CD14-positive monocyte (primary cell): ENCODE measurements around the gene SLC26A9. TPM values are rescaled to one million over a fixed set of nuclear protein-coding genes. Genes with fewer than 3 reads are reported as not detected.

Experiments used
- DNase-seq, 3 donors: peaks; one replicate each; pipeline ENCODE4 v3.0.0-alpha.2; 2011 to 2022
- H2AFZ ChIP-seq: 2 replicates; pipeline ENCODE4 v1.6.0; 2012; ENCODE audit warnings: mild to moderate bottlenecking, low read depth, low read length, inconsistent platforms; ENCODE audit not compliant: insufficient read depth, poor library complexity, severe bottlenecking
- H3K27ac ChIP-seq, 2 donors: 1 replicate in 1 of 2; 2 replicates in 1 of 2; pipeline ENCODE4 v1.5.1; 2012 to 2013; ENCODE audit warnings: low read length in 2 of 2, control low read depth in 1 of 2, inconsistent platforms in 1 of 2, low read depth in 1 of 2, mild to moderate bottlenecking in 1 of 2
- H3K27me3 ChIP-seq, 2 donors: one replicate each; pipeline versions ENCODE4 v1.6.0 to v1.6.1; 2011 to 2013; ENCODE audit warnings: low read length in 2 of 2; ENCODE audit not compliant: control insufficient read depth in 2 of 2, insufficient read depth in 2 of 2
- H3K36me3 ChIP-seq, 2 donors: replicated peaks in 1 of 2; 1 replicate in 1 of 2; 2 replicates in 1 of 2; pipeline versions ENCODE4 v1.5.1 to v1.6.1; 2012 to 2013; ENCODE audit warnings: low read length in 2 of 2, control low read depth in 1 of 2, inconsistent platforms in 1 of 2, mild to moderate bottlenecking in 1 of 2; ENCODE audit not compliant: insufficient read depth in 2 of 2, control insufficient read depth in 1 of 2
- H3K4me1 ChIP-seq, 2 donors: 1 replicate in 1 of 2; 2 replicates in 1 of 2; pipeline versions ENCODE4 v1.5.1 to v1.6.1; 2012 to 2013; ENCODE audit warnings: low read length in 2 of 2, control low read depth in 1 of 2, inconsistent platforms in 1 of 2, mild to moderate bottlenecking in 1 of 2, moderate library complexity in 1 of 2; ENCODE audit not compliant: insufficient read depth in 2 of 2, control insufficient read depth in 1 of 2
- H3K4me2 ChIP-seq: replicated peaks from 2 replicates; pipeline ENCODE3; 2012; ENCODE audit warnings: low read length, moderate library complexity, mild to moderate bottlenecking; ENCODE audit not compliant: poor library complexity, severe bottlenecking; ENCODE audit errors: extremely low read depth
- H3K4me3 ChIP-seq, 3 experiments: fragments of 200-600 bp in 1 of 3; sonication (generic) in 1 of 3; replicated peaks in 1 of 3; 1 replicate in 2 of 3; 2 replicates in 1 of 3; pipeline ENCODE4 v1.5.1; 2011 to 2013; ENCODE audit warnings: low read length in 3 of 3, mild to moderate bottlenecking in 3 of 3, control low read depth in 2 of 3, low read depth in 2 of 3, inconsistent platforms in 1 of 3, moderate library complexity in 1 of 3
- H3K79me2 ChIP-seq: 2 replicates; pipeline ENCODE4 v1.6.0; 2012; ENCODE audit warnings: mild to moderate bottlenecking, control low read depth, inconsistent platforms, low read length, moderate library complexity; ENCODE audit not compliant: insufficient read depth
- H3K9ac ChIP-seq: 2 replicates; pipeline ENCODE4 v1.6.0; 2017; ENCODE audit warnings: low read length, mild to moderate bottlenecking; ENCODE audit not compliant: insufficient read depth, poor library complexity, severe bottlenecking
- H3K9me3 ChIP-seq, 2 donors: replicated peaks in 1 of 2; 1 replicate in 1 of 2; 2 replicates in 1 of 2; pipeline versions ENCODE4 v1.5.1 to v1.6.1; 2012 to 2013; ENCODE audit warnings: low read length in 2 of 2, control low read depth in 1 of 2; ENCODE audit not compliant: control insufficient read depth in 1 of 2, insufficient read depth in 1 of 2
- H4K20me1 ChIP-seq: 2 replicates; pipeline ENCODE4 v1.6.0; 2012; ENCODE audit warnings: mild to moderate bottlenecking, low read length, control low read depth, moderate library complexity; ENCODE audit not compliant: insufficient read depth
- H3K27ac Mint-ChIP-seq, 7 donors: one replicate each; pipeline ENCODE4 v1.8.0; 2020; ENCODE audit warnings: mild to moderate bottlenecking in 7 of 7, mixed read lengths in 7 of 7, moderate library complexity in 6 of 7, inconsistent platforms in 2 of 7
- H3K27me3 Mint-ChIP-seq, 3 donors: one replicate each; pipeline ENCODE4 v1.8.0; 2021 to 2022; ENCODE audit warnings: low read depth in 3 of 3, mild to moderate bottlenecking in 3 of 3, mixed read lengths in 3 of 3, moderate library complexity in 3 of 3, inconsistent platforms in 1 of 3
- H3K36me3 Mint-ChIP-seq, 2 donors: one replicate each; pipeline ENCODE4 v1.8.0; 2020; ENCODE audit warnings: mixed read lengths in 2 of 2, inconsistent platforms in 1 of 2, mild to moderate bottlenecking in 1 of 2
- H3K4me1 Mint-ChIP-seq: one replicate; pipeline ENCODE4 v1.8.0; 2020; ENCODE audit warnings: mild to moderate bottlenecking, mixed read lengths
- H3K4me3 Mint-ChIP-seq, 2 donors: one replicate each; pipeline ENCODE4 v1.8.0; 2020; ENCODE audit warnings: mild to moderate bottlenecking in 2 of 2, mixed read lengths in 2 of 2, moderate library complexity in 1 of 2
- H3K9me3 Mint-ChIP-seq, 7 donors: one replicate each; pipeline ENCODE4 v1.8.0; 2020 to 2022; ENCODE audit warnings: mixed read lengths in 7 of 7, mild to moderate bottlenecking in 6 of 7, moderate library complexity in 6 of 7, inconsistent platforms in 2 of 7
- WGBS: methylation state at CpG from one replicate; pipeline ENCODE4 v1.1.5; 2013; ENCODE audit warnings: missing lambda C conversion rate; ENCODE audit not compliant: insufficient coverage; 5-methylcytosine and 5-hydroxymethylcytosine counted together
- intact Hi-C, 2 donors: fragments of 100-400 bp; cut with micrococcal nuclease; formaldehyde crosslinking; loops; one replicate each; pipeline versions ENCODE4 v1.15.0 to v1.15.1; 2023
- polyA plus RNA-seq, 3 donors: library from polyadenylated mRNA; depleted of rRNA in 1 of 3; unstranded in 2 of 3; stranded (reverse) in 1 of 3; fragments of 300-500 nt in 2 of 3; fragments of >200 nt in 1 of 3; fragmentation: Illumina TruSeq in 2 of 3; gene quantifications; 1 replicate in 2 of 3; 2 replicates in 1 of 3; pipeline ENCODE4 v1.2.3, GENCODE V29; 2012 to 2021
- TF ChIP-seq, protein P1 (sequence below): fragments of 200-600 bp; IDR thresholded peaks from one replicate; pipeline ENCODE4 v1.8.0; 2022; ENCODE audit warnings: antibody characterized with exemption, mild to moderate bottlenecking

Gene SLC26A9
- polyA plus RNA-seq, 3 donors, result 0.04 TPM; not detected in 2

DNA sequence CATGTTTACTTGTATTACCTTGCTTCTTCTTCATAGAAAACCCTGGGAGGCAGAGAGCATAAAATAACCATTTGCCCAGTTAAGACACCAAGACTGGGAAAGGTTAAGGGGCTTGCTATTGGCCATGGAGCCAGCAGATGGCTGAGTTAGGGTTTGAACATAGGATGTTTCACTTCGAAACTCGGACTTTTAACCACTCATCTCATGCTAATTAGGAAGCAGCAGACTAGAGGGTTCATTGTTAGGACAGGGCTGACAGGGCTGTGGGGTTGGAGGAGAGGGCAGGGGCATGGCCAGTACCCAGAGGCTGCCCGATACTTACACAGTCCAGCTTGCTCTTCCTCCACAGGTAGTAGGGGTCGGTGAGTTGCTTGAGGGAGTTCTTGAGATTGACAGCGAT, 17.0 kb downstream of the SLC26A9 start:
- intact Hi-C loops, result no loop called here
- Mint-ChIP-seq H3K27ac (no peak overlapping the region), H3K4me1 (peaks cover 46% of the 10 kb centered on the region), H3K9me3 (no peaks in the 10 kb centered on the region), H3K4me3 (no peak overlapping the region), H3K36me3 (peaks cover 0 to 2% of the 10 kb centered on the region in 2 donors), H3K27me3 (no peaks in the 10 kb centered on the region)
- Histone ChIP-seq H3K79me2 (no peaks in the 10 kb centered on the region), H3K27ac (no peak overlapping the region), H3K27me3 (no peaks in the 10 kb centered on the region), H3K36me3 (no peaks in the 10 kb centered on the region), H4K20me1 (no peaks in the 10 kb centered on the region), H3K4me2 (no peak overlapping the region), H3K4me3 (no peak overlapping the region), H3K4me1 (peaks cover 26 to 62% of the 10 kb centered on the region in 2 donors), H2AFZ (no peak overlapping the region), H3K9me3 (no peaks in the 10 kb centered on the region), H3K9ac (no peak overlapping the region)
- TF ChIP-seq, protein P1, sequence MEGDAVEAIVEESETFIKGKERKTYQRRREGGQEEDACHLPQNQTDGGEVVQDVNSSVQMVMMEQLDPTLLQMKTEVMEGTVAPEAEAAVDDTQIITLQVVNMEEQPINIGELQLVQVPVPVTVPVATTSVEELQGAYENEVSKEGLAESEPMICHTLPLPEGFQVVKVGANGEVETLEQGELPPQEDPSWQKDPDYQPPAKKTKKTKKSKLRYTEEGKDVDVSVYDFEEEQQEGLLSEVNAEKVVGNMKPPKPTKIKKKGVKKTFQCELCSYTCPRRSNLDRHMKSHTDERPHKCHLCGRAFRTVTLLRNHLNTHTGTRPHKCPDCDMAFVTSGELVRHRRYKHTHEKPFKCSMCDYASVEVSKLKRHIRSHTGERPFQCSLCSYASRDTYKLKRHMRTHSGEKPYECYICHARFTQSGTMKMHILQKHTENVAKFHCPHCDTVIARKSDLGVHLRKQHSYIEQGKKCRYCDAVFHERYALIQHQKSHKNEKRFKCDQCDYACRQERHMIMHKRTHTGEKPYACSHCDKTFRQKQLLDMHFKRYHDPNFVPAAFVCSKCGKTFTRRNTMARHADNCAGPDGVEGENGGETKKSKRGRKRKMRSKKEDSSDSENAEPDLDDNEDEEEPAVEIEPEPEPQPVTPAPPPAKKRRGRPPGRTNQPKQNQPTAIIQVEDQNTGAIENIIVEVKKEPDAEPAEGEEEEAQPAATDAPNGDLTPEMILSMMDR, result no peak
- no peak for DNase-seq
- no CpG with 5 or more reads among the region's 5 CpGs for WGBS

DNA sequence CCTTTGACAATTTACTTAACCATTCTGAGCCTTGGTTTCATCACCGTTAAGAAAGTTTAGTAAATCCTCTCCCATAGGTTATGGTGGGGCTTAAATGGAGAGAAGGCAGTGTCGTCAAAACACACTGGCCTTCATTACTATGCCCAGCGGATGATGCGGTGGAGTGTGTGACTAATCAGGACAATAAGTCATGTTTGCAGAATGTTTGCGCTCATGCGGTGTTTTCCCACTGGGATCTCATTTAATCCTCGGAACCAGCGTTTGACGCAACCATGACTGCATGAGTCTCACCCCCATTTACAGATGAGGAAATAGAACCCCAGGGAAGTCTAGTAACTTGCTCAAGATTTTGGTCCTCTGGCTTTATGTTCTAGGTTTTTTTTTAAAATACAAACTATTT, 17.5 kb downstream of the SLC26A9 start:
- Histone ChIP-seq H3K9ac (no peak overlapping the region), H3K27ac (peak overlapping the region in 1 of 2 donors; percentile 57), H3K27me3 (no peaks in the 10 kb centered on the region), H3K79me2 (no peaks in the 10 kb centered on the region), H3K4me3 (no peak overlapping the region), H2AFZ (no peak overlapping the region), H3K4me1 (peaks cover 21 to 58% of the 10 kb centered on the region in 2 donors), H4K20me1 (no peaks in the 10 kb centered on the region), H3K36me3 (no peaks in the 10 kb centered on the region), H3K4me2 (no peak overlapping the region), H3K9me3 (no peaks in the 10 kb centered on the region)
- Mint-ChIP-seq H3K9me3 (no peaks in the 10 kb centered on the region), H3K4me1 (peaks cover 42% of the 10 kb centered on the region), H3K27ac (peak overlapping the region in 1 of 7 donors; percentile 62), H3K4me3 (no peak overlapping the region), H3K36me3 (peaks cover 0 to 2% of the 10 kb centered on the region in 2 donors), H3K27me3 (no peaks in the 10 kb centered on the region)
- WGBS, result no CpG with 5 or more reads among the region's 9 CpGs
- intact Hi-C loops, result no loop called here
- TF ChIP-seq, protein P1, result no peak
- DNase-seq, result peak in 1 of 3 donors; percentile 50
